Measurements from ENCODE around the gene NFYA. TPM values are rescaled to one million over a fixed set of nuclear protein-coding genes. Genes with fewer than 3 reads are reported as not detected.

The NFYA gene
- total RNA-seq, 1 donor from 2014 or later, result 33.3 TPM

DNA sequence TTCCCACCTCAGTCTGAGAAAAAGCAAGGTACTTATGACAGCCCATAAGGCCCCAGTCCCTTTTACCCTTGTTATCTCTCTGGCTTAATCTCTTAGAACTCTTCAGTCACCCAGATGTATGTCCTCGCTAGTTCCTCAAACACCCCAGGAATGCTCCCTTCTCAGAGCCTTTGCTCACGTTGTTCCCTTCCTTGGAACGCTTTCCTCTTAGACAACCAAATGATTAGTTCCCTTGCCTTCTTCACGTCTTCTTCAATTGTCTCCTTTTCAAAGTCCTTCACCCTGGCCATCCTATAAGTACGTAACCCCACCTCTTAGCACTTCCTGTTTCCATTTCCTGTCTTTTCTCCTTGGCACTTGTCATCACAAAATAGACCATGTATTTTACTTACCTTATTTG, 20.9 kb upstream of the NFYA start:
- TF ChIP-seq, protein P1, sequence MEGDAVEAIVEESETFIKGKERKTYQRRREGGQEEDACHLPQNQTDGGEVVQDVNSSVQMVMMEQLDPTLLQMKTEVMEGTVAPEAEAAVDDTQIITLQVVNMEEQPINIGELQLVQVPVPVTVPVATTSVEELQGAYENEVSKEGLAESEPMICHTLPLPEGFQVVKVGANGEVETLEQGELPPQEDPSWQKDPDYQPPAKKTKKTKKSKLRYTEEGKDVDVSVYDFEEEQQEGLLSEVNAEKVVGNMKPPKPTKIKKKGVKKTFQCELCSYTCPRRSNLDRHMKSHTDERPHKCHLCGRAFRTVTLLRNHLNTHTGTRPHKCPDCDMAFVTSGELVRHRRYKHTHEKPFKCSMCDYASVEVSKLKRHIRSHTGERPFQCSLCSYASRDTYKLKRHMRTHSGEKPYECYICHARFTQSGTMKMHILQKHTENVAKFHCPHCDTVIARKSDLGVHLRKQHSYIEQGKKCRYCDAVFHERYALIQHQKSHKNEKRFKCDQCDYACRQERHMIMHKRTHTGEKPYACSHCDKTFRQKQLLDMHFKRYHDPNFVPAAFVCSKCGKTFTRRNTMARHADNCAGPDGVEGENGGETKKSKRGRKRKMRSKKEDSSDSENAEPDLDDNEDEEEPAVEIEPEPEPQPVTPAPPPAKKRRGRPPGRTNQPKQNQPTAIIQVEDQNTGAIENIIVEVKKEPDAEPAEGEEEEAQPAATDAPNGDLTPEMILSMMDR (IDR thresholded peaks at IDR 0.05; ENCODE audit: insufficient read depth, low read length, poor library complexity, severe bottlenecking), result no peak
- no peak for DNase-seq (ENCODE audit: low read depth)
- no peaks in the 10 kb centered on the region for H3K36me3 ChIP-seq (ENCODE audit: control insufficient read depth, insufficient read depth, low read length)
- no peaks in the 10 kb centered on the region for H3K27me3 ChIP-seq (ENCODE audit: control insufficient read depth, insufficient read depth, low read length)
- H3K4me3 ChIP-seq (ENCODE audit: low read depth, low read length), result no peak overlapping the region

DNA sequence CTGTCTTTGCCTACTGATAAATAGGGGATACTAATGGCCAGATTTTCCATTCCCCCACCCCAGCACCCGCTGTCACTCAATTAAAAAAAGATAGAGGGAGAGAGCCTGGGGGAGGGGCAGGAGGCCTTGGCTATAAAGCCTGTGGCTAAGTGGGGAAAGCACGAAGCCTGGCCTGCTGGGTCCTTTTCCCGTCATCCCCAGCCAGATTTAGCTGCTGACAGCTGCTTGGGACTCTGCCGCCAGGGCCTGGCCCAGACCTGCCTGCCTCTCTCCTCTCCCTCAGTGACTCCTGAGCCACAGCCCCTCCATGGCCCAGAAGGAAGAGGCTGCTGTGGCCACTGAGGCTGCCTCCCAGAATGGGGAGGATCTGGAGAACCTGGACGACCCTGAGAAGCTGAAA, 19.7 kb upstream of the NFYA start, which contains the start of gene APOBEC2:
Gene APOBEC2 (plus strand): TSS at position 162 of the 400 bp plus-strand sequence. CDS start 146 bp downstream, at position 308.
- no peaks in the 10 kb centered on the region for H3K36me3 ChIP-seq (ENCODE audit: control insufficient read depth, insufficient read depth, low read length)
- no peak within 1 kb of the TSS for H3K4me3 ChIP-seq (ENCODE audit: low read depth, low read length)
- TF ChIP-seq, protein P1 (IDR thresholded peaks at IDR 0.05; ENCODE audit: insufficient read depth, low read length, poor library complexity, severe bottlenecking), result no peak
- DNase-seq (ENCODE audit: low read depth), result no peak
- no peaks in the 10 kb centered on the region for H3K27me3 ChIP-seq (ENCODE audit: control insufficient read depth, insufficient read depth, low read length)

DNA sequence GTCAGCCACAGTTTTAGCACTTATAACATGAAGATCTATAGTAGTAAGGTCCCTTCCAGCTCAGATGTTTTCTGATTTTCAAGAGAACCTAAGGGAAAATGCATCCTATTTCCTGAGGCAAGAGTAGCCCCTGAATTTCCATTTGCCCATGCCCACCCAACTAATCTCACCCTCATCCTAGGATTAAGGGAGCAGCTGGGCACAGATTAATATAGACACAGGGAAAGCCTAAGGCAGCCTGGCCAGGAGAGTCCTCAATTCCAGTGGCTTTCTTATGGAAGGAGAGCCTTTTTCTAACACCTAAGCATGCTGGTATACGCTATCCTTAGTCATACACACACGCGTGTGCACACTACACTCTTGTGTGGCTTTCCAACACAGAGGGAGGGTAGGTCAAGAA, 18.3 kb upstream of the NFYA start:
- Histone ChIP-seq H3K36me3 (ENCODE audit: control insufficient read depth, insufficient read depth, low read length) (no peaks in the 10 kb centered on the region), H3K4me3 (ENCODE audit: low read depth, low read length) (no peak overlapping the region), H3K27me3 (ENCODE audit: control insufficient read depth, insufficient read depth, low read length) (no peaks in the 10 kb centered on the region)
- TF ChIP-seq, protein P1 (IDR thresholded peaks at IDR 0.05; ENCODE audit: insufficient read depth, low read length, poor library complexity, severe bottlenecking), result no peak
- no peak for DNase-seq (ENCODE audit: low read depth)

DNA sequence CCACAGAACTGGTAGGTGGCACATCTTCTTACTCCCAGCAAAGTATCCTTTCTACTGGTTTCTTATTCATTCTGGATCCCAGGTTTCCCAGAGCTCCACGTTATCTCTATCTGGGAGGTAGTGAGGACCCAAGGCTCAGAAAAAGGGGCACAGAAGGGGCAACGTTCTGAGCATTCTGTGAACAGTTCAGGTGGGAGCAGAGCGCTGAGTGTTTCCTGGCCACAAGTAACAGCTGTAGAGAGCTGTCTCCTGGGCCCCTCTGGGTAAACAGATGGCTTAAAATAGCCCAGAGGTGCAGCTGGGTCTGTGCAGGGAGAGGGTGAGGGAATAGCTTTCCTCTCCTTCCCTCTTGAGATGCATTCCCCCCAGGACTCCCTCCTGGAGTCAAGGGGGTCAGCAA, 17.6 kb upstream of the NFYA start:
- TF ChIP-seq, protein P1 (IDR thresholded peaks at IDR 0.05; ENCODE audit: insufficient read depth, low read length, poor library complexity, severe bottlenecking), result no peak
- no peaks in the 10 kb centered on the region for H3K27me3 ChIP-seq (ENCODE audit: control insufficient read depth, insufficient read depth, low read length)
- no peak overlapping the region for H3K4me3 ChIP-seq (ENCODE audit: low read depth, low read length)
- H3K36me3 ChIP-seq (ENCODE audit: control insufficient read depth, insufficient read depth, low read length), result no peaks in the 10 kb centered on the region
- DNase-seq (ENCODE audit: low read depth), result no peak

DNA sequence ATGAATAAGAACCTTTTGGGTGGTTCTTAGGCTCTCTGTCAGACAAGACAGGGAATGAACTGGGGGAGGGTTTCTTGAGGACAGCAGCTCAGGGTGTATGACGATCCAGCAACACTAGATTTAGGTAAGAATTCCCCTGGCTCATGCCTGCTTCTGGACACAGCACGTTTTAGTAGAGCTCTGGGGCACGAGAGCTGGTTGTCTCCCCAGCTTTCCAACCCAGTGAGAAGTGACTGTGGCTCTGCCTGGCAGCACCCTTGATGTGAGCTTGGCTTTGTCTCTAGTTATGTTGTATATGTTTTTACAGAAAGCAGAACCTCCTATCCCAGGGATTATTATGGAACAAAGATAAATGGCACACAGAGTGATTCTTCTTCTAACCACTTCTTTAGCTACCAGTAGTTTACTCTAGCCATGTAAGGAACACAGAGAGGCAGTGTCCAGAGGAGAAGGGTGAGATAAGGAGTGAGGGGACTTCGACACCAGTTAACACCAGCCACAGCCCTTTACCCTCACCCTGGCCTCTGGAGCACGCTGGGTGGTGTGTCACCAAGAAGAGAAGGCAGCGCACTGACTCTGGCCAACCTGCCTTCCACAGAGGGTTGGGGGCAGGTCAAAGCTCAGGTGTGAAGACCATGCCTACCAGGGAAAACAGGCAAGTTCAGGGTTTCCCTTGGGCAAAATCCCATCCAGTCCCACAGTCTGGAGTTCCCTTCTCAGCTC, 15.8 kb upstream of the NFYA start:
- TF ChIP-seq, protein P1 (IDR thresholded peaks at IDR 0.05; ENCODE audit: insufficient read depth, low read length, poor library complexity, severe bottlenecking), result no peak
- H3K36me3 ChIP-seq (ENCODE audit: control insufficient read depth, insufficient read depth, low read length), result no peaks in the 10 kb centered on the region
- no peaks in the 10 kb centered on the region for H3K27me3 ChIP-seq (ENCODE audit: control insufficient read depth, insufficient read depth, low read length)
- no peak for DNase-seq (ENCODE audit: low read depth)
- H3K4me3 ChIP-seq (ENCODE audit: low read depth, low read length), result no peak overlapping the region

DNA sequence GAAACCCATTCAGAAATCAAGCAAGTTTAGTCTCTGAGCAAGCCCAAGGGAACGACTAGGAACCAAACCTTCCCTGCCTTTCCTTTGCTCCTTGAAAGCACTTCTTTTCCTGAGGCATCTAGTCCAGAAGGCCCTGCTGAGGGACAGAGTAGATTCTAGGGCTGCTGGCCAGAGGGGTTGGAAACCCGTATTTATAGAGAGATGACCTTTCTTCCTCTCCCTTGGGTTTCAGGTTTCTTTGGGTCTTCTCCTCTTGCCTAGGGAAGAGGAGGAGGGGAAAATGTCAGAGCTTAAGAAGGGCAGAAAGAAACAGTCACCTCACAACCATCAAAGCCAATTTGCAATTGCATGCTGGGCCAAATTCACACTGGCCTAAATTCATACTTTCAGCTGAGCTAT, 14.0 kb upstream of the NFYA start:
- DNase-seq (ENCODE audit: low read depth), result no peak

More for the DNA sequence above, 14.0 kb upstream of the NFYA start:
- Histone ChIP-seq H3K4me3 (ENCODE audit: low read depth, low read length) (no peak overlapping the region), H3K27me3 (ENCODE audit: control insufficient read depth, insufficient read depth, low read length) (no peaks in the 10 kb centered on the region), H3K36me3 (ENCODE audit: control insufficient read depth, insufficient read depth, low read length) (no peaks in the 10 kb centered on the region)
- TF ChIP-seq, protein P1 (IDR thresholded peaks at IDR 0.05; ENCODE audit: insufficient read depth, low read length, poor library complexity, severe bottlenecking), result no peak
